ENCODE results near the gene CNKSR3.
A peak's percentile ranks its signal among the peaks of the same experiment; 100 is the strongest.

Gene CNKSR3

DNA sequence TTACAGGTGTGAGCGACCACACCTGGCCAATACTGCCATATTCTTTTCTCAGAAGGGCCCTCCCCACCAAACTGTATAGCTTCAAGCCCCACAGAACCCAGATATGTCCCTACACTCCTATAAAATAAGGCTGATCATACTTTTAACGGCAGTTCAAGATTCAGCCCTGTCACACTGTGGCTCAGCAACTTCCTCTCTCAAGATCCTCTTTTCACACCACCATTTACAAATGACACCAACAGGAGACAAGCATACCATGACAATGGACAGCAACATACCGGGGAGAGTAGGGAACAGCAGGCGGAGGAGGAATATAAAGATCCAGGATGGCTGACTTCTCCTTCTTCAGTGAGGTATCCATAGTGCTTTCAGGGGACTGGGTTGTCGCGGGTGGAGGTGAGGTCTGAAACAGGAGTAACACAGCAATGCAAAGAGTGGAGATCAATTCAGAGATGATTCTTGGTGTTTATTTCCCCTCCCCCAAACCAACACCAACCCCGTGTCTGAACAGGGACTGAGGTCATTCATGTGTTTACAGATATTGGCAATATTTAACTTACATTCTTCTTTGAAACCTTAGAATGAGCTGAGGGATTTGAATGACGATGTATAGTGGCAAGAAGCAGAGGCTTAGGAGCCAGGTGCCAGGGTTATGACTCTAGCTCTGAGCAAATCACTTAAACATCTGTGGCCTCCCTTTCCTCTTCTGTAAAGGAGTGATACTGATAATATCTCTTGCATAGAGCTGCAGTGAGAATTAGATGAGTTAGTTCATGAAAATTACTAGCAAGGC lies 96.3 kb downstream of the CNKSR3 start:
- no peak for DNase-seq (ENCODE audit: low read depth, low spot score)

GRCh38 chr6:154412106-154412820 lies 98.2 kb downstream of the CNKSR3 start:
- no peak for DNase-seq (ENCODE audit: low read depth, low spot score)

DNA sequence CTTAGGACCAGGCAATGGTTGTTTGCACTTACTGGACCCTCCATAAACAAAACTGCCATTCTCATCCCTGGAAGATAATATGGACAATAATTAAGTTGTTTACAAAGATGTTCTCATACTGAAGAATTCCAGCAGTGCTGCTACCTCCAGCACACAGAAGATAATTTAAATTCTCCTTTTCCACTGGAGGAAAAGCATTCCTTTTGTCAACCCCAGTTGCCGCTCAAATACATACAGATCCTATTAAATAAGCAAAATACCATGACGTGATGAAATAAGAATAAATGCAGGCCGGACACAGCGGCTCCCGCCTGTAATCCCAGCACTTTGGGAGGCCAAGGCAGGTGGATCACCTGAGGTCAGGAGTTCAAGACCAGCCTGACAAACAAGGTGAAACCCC lies 99.4 kb downstream of the CNKSR3 start:
- DNase-seq (ENCODE audit: low read depth, low spot score): no peak

GRCh38 chr6:154410619-154411072 lies 99.8 kb downstream of the CNKSR3 start:
- DNase-seq (ENCODE audit: low read depth, low spot score): peak; percentile 90

DNA sequence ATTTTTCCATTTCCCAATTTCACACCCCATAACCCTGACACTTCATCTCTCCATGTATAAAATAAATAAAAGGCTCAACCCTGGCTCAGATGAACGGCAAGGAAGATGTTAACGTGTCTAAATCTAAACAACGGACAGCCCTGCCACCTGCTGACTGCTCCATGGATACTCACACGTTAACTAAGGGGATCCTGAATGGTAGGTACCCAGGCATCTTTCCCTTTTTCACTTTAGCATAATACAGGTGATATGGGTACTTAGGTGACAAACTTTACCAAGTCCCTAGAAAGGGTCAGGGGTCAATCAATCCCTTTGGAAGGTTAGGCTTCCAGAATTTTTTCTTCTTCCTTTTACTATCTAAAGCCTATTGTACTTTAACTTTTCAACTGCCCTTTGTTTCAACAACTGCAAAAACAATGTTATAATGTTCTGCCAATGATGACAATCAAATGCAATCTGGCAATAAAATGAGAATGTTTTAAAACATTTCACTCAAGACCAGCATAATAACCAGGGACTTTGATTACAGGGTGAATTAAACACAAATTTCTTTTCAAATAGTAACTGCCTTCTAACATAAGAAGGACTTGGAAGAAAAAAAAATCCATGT lies 101.5 kb downstream of the CNKSR3 start:
- DNase-seq (ENCODE audit: low read depth, low spot score): peak; percentile 36

GRCh38 chr6:154407440-154407839 lies 103.0 kb downstream of the CNKSR3 start:
- DNase-seq (ENCODE audit: low read depth, low spot score): no peak

DNA sequence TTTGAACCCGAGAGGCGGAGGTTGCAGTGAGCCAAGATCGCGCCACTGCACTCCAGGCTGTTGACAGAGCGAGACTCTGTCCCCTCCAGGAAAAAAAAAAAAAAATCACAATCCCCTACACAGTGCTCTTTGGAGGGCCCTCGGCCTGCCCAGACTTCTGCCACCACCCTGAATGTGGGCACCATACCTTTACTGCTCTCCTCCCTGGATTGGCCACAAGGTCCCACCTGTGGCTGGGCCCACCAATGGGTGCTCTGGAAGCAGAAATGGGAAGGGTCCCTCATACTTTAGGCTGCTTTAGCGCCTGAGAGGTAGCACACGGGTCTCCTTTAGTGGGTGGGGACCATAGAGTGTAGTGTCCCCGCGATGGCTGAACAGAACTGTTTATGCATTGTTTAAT lies 103.6 kb downstream of the CNKSR3 start:
- DNase-seq (ENCODE audit: low read depth, low spot score): no peak

DNA sequence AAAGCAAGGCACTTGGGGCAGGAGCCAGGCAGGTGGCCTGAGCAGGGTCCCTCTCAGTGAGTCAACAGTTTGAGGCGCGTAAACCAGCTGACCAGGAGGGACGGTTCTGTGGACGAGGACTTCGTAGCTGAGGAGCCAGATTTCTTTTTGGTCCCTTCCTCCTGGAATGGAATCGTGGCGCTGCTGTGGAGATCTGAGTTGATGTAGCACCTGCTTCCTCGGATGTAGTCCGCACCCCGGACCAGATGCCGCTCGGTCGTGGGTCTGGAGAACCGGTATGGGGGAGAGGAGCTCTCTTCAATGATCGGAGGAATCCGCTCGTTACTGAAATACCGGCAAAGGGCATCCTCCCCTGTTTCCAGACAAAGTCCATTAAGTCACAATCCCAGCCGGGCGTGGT lies 104.2 kb downstream of the CNKSR3 start:
- no peak for DNase-seq (ENCODE audit: low read depth, low spot score)

DNA sequence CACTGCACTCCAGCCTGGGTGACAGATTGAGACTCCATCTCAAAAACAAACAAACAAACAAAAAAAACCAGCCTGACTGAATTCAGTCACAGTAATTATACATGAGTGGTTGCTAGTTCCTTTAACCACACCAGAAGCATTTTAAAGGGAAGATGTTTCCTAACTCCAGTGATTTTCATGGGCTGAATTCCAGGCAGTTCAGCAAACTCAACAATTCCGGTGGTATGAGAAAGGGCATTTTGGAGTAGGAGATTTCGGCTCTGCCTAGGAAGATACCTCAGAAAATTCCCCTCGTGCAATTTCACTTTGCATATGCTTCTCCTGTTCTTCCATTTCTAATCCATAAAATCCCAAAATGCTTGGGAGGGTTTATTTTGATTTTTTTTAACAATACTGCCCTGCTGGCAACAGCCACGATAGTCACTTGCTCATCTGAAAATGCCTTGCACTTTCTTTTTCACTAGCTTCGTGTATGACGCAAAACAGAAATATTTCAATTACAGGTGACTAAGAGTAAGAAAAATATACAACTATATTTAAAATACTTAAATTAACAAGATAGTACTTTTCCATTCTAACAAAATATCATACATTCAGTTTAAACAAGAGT lies 105.6 kb downstream of the CNKSR3 start:
- no peak for DNase-seq (ENCODE audit: low read depth, low spot score)

- DNase-seq (ENCODE audit: low read depth, low spot score): no peak
These were observed 106.7 kb downstream of the CNKSR3 start for GRCh38 chr6:154403788-154404187.

GRCh38 chr6:154402081-154402780 lies 108.3 kb downstream of the CNKSR3 start:
- no peak for DNase-seq (ENCODE audit: low read depth, low spot score)

DNA sequence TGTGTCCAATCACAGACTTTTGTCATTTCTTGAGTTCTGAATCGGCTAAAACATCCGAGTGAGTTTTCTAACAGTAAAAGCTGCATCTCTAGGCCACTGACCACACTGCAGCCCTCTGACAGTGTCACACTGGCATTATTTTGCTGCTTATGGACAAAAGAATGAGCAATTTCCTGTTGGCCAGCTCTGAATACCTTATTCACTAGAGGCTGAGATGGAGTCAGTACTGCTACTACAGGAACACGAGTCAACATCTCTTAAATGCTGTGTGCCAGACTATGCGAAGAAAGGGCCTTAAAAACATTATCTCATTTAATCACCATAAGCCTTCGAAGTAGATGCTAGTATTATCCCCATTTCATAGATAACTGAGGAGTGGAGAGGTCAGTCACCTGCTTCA lies 111.4 kb downstream of the CNKSR3 start:
- DNase-seq (ENCODE audit: low read depth, low spot score): no peak

GRCh38 chr6:154397491-154398195 lies 112.8 kb downstream of the CNKSR3 start:
- no peak for DNase-seq (ENCODE audit: low read depth, low spot score)

DNA sequence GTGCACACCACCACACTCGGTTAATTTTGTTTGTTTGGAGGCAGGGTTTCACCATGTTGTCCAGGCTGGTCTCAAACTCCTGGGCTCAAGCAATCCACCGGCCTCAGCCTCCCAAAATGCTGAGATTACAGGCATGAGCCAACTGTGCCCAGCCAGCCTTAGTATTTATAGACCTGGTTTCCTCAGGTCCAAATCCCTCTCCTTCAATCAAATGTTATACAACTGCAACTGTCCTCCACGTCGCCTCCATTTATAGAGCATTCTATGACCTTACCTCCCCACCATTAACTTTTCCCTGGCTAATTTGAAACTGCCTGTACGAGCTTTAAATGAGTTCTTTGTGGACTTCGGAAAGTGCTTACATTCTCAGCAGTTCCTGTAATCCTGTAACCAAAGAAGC lies 114.6 kb downstream of the CNKSR3 start:
- no peak for DNase-seq (ENCODE audit: low read depth, low spot score)

GRCh38 chr6:154395316-154395715 lies 115.2 kb downstream of the CNKSR3 start:
- DNase-seq (ENCODE audit: low read depth, low spot score): no peak

DNA sequence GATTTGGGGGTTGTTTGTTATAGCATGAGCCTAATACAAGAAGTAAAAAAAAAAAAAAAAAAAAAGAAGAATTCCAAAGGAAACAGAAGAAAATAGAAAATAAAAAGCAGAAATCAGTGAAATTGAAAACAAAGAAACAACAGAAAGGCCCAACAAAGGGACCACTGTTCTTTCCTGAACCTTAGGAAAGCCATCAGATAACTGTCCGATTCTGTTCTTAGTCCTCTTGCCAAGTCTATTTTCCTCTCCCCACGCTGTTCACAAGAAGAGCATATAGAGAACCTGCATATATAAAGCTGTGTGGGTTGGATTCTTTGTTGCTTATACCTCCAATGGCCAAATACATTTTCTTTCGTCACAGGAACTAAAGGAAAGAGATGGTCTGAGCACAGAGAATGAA lies 115.9 kb downstream of the CNKSR3 start:
- no peak for DNase-seq (ENCODE audit: low read depth, low spot score)

- no peak for DNase-seq (ENCODE audit: low read depth, low spot score)
These were observed 120.5 kb downstream of the CNKSR3 start for GRCh38 chr6:154390034-154390433.

DNA sequence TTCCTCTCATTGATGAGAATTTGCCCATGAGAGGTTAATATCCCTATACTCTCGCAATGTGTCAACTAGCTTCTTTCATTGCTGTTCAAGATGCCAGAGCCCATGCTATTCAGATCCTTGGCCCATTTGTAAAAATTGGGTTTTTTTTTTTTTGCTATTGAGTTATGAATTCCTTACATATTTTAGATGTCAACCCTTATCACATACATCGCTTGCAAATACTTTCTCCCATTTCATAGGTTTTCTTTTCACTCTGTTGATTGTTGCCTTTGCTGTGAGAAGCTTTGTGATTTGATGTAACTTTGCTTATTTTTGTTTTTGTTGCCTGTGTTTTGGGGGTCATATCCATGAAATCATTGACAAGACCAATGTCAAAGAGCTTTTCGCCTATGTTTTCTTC lies 121.7 kb downstream of the CNKSR3 start:
- no peak for DNase-seq (ENCODE audit: low read depth, low spot score)

DNA sequence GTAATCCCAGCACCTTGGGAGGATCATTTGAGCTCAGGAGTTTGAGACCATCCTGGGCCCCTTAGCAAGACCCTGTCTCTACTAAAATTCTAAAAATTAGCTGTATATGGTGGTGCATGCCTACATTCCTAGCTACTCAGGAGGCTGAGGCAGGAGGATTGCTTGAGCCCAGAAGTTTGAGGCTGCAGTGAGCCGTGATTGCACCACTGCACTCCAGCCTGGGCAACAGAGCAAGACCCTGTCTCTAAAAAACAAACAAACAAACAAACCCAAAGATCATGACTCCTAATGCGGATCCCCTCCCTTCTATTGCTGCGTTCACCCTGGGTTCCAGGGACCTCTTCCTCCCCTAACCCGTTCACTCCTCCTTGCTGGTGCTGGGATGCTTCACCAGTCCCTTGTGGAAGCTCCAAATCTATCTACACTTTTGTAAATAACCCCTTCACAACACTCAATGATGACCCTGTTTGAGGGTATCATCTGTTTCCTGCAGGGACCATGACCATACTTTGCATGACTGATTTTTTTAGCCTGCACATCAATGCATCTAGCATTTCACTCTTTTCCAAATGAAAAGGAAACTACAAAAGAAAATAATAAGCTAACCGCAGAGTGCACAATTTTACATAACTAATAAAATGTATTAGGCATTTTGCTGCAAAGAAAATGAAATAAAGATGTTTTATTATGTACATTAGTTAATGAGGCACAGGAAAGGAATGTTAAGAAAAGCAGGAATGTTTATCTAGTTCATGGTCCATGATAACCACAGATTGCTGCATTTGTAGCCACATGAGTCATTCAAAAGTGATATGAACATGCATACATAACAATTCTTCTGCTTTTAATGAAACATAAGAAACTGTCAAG lies 123.4 kb downstream of the CNKSR3 start:
- DNase-seq (ENCODE audit: low read depth, low spot score): no peak

DNA sequence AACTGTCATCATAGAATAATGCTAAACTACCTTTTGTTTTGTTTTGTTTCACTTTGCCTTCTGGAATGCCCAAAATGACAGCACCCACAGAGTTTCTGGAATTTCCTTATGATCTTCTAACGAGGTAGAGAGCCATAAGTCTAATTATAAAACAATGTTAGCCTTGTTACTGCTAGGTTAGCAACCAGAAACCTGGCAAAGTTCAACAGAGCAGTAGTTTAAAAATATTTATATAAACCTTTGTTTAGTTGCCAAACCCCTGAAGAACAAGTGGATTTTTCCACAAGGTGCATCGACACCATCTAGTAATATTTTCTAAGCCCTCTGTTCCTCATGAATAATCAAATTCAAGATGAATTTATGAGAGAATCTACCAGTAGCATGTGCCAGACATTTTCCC lies 126.3 kb downstream of the CNKSR3 start:
- DNase-seq (ENCODE audit: low read depth, low spot score): no peak
